GDM1 (cell line): ENCODE results near the gene MAPK6.
"Not testable (repeated sequence)": the region's sequence is repeated elsewhere in the genome, so short reads cannot be mapped to it uniquely, and the experiment has no call there.

ENCODE experiments used
- DNase-seq: peaks from one replicate; lab custom pipeline; 2025; lab: John Stamatoyannopoulos, UW

The MAPK6 gene

DNA sequence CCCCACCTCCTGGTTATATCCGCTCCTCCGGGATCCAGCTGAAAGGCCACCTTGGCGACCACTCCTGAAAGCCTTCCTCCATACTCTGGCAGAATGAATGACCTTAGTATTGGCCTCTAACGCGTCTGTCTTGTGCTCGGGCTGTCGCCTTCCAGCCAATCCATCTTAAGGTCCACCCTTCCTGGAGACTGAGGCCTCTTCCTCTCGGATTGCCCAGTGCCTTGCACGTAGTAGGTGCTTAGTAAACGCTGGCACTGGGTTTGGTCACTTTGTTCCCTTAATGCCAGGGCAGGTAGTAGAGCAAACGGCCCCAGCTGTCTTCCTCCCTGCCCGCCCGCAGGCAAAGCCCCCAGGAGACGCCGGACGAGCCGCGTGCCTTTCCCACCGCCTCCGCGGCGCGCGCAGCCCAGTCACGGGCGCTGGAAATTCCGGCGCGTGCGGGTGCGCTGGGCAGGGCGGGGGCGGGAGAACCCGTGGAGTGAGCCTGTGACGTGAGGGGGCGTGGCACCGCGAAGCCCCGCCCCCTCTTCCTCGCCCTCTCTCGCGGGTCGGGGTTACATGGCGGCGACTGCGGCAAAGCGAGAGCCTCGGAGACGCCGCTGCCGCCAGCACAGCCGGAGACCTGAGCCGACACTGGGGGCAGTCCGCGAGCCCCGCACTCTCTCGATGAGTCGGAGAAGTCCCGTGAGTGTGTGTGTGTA is at the start of gene MAPK6:
Gene MAPK6, plus strand, starts transcription at position 527 of the 701 bp plus-strand sequence. CDS start 27,242 bp downstream, outside the sequence.
- peak; percentile 88 for DNase-seq

DNA sequence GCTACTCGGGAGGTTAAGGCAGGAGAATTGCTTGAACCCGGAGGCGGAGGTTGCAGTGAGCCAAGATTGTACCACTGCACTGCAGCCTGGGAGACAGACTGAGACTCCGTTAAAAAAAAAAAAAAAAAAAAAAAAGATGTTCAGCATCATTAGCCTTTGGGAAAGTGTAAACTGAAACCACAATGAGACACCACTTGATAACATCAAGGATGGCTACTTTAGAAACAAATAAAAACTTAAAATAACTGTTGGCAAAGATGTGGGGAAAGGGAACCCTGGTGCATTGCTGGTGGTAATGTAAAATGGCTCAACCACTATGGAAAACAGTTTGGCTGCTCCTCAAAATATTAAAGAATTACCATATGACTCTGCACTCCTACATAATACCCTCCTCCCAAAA is 49.3 kb upstream of the MAPK6 start:
- DNase-seq = no peak

- DNase-seq = no peak
Measured at GRCh38 chr15:51970132-51970817, 48.7 kb upstream of the MAPK6 start.

GRCh38 chr15:51971032-51971374 is 48.0 kb upstream of the MAPK6 start:
- no peak for DNase-seq

DNA sequence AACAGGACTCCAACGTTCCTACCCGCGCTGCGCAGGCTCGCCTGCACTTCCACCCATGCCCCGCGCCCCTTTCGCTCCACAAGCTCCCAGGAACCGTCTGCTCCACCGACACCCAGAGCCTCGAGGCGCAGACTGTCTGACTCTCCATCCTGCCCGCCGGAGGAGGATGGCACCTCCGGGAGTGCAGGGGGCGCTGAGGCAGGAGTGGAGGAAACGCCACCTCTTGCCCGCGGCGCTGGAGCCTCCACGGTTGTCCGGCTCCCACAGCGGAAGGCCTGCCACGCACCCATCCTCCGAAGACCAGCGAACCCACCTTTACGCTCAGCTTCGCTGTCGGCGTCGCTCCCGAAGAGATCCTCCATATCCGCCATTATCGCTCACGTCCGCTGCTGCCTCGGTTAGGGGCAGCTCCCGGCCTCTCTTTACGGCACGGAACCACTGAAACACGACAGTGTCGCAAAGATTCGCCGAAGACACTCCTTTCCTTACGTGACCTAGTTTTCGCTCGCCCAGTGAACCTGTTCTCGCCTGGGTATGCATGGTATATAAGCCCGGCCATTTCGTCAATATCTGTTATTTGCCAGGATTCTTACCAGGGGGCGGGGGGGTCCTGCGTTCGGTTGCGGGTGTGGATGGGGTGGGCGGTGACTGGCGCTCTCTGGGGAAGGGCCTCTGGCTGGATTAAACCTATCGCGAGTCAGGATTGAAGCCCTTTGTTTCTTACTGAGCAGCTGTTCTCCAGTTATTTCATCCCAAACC is 47.5 kb upstream of the MAPK6 start, which contains the start of gene LEO1:
Gene LEO1, minus strand, starts transcription at position 404 of the 759 bp plus-strand sequence. Its CDS starts 33 bp downstream, at position 371.
- peak; percentile 94 for DNase-seq

DNA sequence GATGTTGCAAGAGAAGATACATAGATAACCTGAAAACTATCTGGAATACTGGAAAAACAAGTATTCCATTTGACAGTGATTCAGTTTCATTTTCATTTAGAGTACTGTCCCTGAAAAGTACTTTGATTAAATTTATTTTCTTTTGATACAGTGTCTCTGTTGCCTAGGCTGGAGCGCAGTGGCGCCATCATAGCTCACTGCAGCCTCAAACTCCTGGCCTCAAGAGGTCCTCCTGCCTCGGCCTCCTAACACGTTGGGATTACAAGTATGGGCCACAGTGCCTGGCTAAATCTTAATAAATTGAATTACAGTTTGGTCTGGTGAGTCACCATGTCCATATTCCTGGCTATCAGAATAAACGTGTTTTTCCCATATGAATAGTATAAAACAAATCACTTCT is 45.8 kb upstream of the MAPK6 start:
- DNase-seq = no peak

GRCh38 chr15:51973775-51974174 is 45.2 kb upstream of the MAPK6 start:
- no peak for DNase-seq

DNA sequence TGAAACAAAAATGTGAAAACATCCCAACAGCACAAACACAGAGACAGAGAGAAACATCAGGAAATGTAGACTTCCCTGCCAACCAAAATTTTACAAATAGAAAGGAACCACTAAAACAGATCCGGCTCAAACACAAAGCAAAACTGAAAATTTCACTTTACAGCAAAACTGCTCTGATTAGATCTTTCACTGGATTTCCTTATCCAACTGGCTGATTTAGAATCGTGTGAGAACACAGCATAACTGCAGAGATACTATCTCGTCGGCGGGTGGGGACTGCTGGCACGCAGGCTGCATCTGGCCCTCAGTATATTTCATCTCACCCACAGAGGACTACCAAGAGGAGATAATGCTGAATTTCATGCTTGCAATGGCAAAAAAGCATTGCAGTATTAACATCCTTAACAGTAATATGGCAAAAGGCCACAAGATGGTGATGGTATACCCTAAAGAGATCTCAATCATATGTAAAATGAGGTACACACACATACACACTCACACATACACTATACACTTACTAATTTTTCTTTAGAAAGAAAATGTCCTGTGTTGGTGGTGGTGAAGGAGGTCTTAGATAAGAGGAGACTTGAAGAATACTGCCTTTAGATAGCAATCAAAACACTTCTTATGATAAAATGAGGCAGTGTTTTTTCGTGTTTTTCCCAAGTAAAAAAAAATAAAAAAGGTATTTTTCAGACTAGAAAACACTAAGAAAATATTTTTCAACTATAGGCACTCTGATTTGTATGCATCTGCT is 36.8 kb upstream of the MAPK6 start:
- peak; percentile 70 for DNase-seq

GRCh38 chr15:51982770-51983103 is 36.3 kb upstream of the MAPK6 start:
- no peak for DNase-seq

DNA sequence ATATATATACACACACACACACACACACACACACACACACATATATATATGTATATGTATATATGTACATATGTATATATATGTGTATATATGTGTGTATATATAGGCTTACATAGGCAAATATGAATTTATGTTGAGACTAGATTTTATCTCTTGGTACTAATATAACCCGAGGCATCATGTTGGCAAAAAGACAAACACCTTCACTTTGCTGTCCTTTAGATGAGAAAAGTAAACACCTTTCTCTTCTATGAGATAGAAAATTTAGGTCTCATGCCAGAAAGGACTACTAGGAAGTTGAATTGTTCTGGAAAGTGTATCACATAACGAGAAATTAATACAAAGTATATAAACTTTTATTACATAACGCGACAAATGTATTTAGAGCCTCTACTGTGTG is 27.9 kb upstream of the MAPK6 start:
- no peak for DNase-seq

- DNase-seq = no peak
Measured at GRCh38 chr15:51992953-51993352, 26.1 kb upstream of the MAPK6 start.

- DNase-seq = no peak
Measured at GRCh38 chr15:52002351-52002750, 16.7 kb upstream of the MAPK6 start.

GRCh38 chr15:52003089-52003488 is 15.9 kb upstream of the MAPK6 start:
- not testable (repeated sequence) for DNase-seq

DNA sequence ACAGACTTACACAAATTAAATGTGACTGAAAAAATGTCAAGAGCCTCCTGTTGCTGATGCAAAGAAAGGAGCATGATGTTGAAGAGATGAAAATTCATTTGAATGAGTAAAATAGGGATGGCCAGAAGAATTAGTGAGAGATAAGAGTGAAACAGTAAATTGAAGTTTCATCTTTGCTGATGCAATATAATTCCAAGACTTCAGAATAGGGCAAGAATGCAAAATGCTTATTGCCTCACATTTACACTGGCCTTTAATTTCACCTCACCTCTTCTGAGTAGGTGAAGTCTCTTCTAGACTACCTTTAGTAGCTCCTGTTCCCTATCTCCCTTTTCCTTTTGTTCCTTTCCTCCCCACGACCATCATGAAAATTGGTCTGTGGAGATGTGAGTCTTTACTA is 15.3 kb upstream of the MAPK6 start:
- DNase-seq = no peak

DNA sequence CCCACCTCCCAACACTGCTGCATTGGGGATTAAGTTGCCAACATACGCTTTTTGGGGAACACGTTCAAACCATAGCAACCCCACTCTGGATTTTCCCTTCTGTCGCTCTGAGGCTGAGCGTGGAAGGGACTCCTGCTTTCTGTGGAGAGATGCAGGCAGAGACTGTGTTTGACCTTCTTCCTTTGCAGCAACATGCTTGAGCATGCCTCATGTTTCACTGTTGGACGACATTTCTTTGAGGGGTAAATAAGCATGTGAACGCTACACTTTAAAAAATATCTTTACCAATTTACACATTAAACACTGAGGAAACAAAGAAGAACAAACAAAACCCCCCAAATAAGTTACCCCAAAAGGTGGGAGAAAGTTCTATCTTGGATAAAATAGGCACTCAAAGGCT is 14.2 kb upstream of the MAPK6 start:
- no peak for DNase-seq

- DNase-seq = no peak
Measured at GRCh38 chr15:52005748-52006701, 13.0 kb upstream of the MAPK6 start.

- DNase-seq = no peak
Measured at GRCh38 chr15:52006702-52007340, 12.2 kb upstream of the MAPK6 start.

DNA sequence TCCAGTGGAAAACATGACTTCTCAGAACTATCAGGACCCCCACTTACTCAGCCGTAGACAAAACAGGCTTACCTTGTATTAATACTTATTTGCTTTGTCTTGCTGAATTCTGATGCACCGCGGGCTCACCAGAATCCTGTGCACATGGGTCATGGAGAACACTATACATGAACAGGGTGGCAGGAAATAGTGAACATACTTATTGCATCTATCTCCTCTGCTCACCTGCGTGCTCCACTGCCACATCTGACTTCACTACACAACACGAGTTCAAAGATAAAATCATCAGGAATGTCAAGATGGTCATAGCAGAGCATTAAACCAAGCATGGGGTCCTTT is 10.7 kb upstream of the MAPK6 start:
- DNase-seq = no peak

- DNase-seq = no peak
Measured at GRCh38 chr15:52008698-52009434, 10.2 kb upstream of the MAPK6 start.
